HG03097 (cell line): ENCODE results near the gene GUK1.

Experiments used
- ATAC-seq: cut with Tn5 transposase; IDR thresholded peaks from one replicate; pipeline ENCODE4 v1.9.1; 2021; ENCODE audit not compliant: unreplicated experiment, low FRiP score

Gene GUK1

GRCh38 chr1:228148935-228149405 is 8.9 kb downstream of the GUK1 start:
- ATAC-seq = no peak

- ATAC-seq = no peak
Observed at GRCh38 chr1:228149406-228150119, 9.5 kb downstream of the GUK1 start, which contains the start of gene GJC2. Gene GJC2, plus strand, starts transcription at chr1:228149930. Its CDS starts 7,829 bp downstream, at chr1:228157759.

GRCh38 chr1:228150120-228150460 is 10.0 kb downstream of the GUK1 start:
- no peak for ATAC-seq

- ATAC-seq = no peak
Observed at GRCh38 chr1:228150461-228151179, 10.5 kb downstream of the GUK1 start.

- ATAC-seq = no peak
Observed at GRCh38 chr1:228151180-228151925, 11.3 kb downstream of the GUK1 start.

- ATAC-seq = no peak
Observed at GRCh38 chr1:228152097-228152917, 12.2 kb downstream of the GUK1 start.

GRCh38 chr1:228152918-228153258 is 12.8 kb downstream of the GUK1 start:
- no peak for ATAC-seq

- no peak for ATAC-seq
Observed at GRCh38 chr1:228154021-228154669, 14.1 kb downstream of the GUK1 start.

GRCh38 chr1:228154670-228155571 is 14.8 kb downstream of the GUK1 start:
- no peak for ATAC-seq

GRCh38 chr1:228155596-228156514 is 15.8 kb downstream of the GUK1 start:
- ATAC-seq = no peak

- ATAC-seq = no peak
Observed at GRCh38 chr1:228156515-228156881, 16.4 kb downstream of the GUK1 start.

- no peak for ATAC-seq
Observed at GRCh38 chr1:228156941-228157728, 17.1 kb downstream of the GUK1 start.

GRCh38 chr1:228157729-228158126 is 17.6 kb downstream of the GUK1 start:
- ATAC-seq = no peak

- ATAC-seq = no peak
Observed at GRCh38 chr1:228158151-228159007, 18.3 kb downstream of the GUK1 start.

- ATAC-seq = no peak
Observed at GRCh38 chr1:228159008-228159665, 19.1 kb downstream of the GUK1 start.

GRCh38 chr1:228160201-228160761 is 20.2 kb downstream of the GUK1 start:
- ATAC-seq = no peak
